A549 (cell line): ENCODE data around the gene DSCAM.

Source experiments
- CTCF ChIP-seq: fragments of >200 bp; sonication (Bioruptor Twin); formaldehyde crosslinking; IDR thresholded peaks from 3 replicates; pipeline ENCODE4 v1.5.1; 2016
- ESRRA ChIP-seq: fragments of 150-350 bp; IDR thresholded peaks from 2 replicates; pipeline ENCODE4 v1.6.1; 2014; ENCODE audit warnings: mild to moderate bottlenecking, low read length, borderline replicate concordance
- KDM1A ChIP-seq: fragments of 200-600 bp; sonication (generic); IDR thresholded peaks from 2 replicates; pipeline ENCODE4 v1.6.1; 2016; ENCODE audit warnings: low read depth, mild to moderate bottlenecking
- MAX ChIP-seq: IDR thresholded peaks from 2 replicates; pipeline ENCODE4 v1.6.1; 2012
- POLR2A ChIP-seq: IDR thresholded peaks from 2 replicates; pipeline ENCODE4 v1.6.1; 2012; ENCODE audit warnings: mild to moderate bottlenecking, low read length
- POLR2AphosphoS2 ChIP-seq: conservative IDR thresholded peaks from 2 replicates; pipeline ENCODE4 v1.6.1; 2012; ENCODE audit warnings: low read length, improper control_type of control experiment, inconsistent platforms
- RCOR1 ChIP-seq: fragments of 150-350 bp; IDR thresholded peaks from 2 replicates; pipeline ENCODE4 v1.6.1; 2014; ENCODE audit warnings: antibody characterized with exemption, low read length, low read depth
- USF2 ChIP-seq: fragments of 450-650 bp; IDR thresholded peaks from 2 replicates; pipeline ENCODE4 v1.6.1; 2014; ENCODE audit warnings: antibody characterized with exemption

GRCh38 chr21:40832316-40832715 lies 14.6 kb downstream of the DSCAM start:
- TF ChIP-seq KDM1A (no peak), POLR2AphosphoS2 (no peak), MAX (no peak), RCOR1 (no peak), USF2 (no peak), CTCF (no peak), POLR2A (no peak), ESRRA (no peak)
